Stimulated activated CD4-positive, alpha-beta T cell treated with anti-CD3 and anti-CD28 coated beads, Interleukin-4, amount 100 ng/mL, for 4 hours (primary cell): ENCODE data around the gene CDK16.
A peak's percentile ranks its signal among the peaks of the same experiment; 100 is the strongest.

Experiments
- DNase-seq, 2 experiments: peaks; one replicate each; pipeline ENCODE4 v3.0.0-alpha.2; 2020

Gene CDK16

DNA sequence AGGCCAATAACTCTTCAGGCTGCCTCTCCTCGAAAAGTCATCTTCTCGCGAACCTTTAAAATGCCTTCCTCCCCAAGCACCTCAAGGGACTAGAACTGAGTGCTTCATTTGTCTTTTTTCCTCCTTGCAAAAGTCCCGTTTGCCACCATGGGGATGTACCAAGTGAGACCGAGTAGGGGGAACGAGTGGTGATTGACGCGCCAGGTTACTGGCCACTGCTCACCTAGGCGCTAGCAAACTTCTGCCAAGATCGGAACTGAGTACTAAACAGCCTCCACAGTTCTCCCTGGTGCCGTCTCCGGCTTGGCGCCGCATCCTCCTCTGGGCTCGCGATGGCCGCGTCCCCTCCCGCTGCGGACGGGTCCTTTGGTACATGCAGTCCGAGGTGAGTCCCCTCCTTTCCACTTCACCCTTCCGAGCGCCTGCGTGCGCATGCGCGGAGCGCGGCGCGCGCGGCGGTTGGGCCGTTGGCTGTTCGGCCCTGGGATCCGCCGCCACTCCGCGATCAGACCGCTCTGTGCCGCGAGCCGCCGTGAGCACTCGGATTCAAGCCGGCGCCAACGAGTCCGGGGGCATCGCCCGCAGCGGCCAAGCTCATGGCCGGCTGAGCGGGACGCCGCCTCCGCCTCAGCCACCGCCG, at the start of gene CDK16:
Gene CDK16, plus strand, starts transcription at position 402 of the 640 bp plus-strand sequence. CDS start 4,877 bp downstream, outside the sequence.
- DNase-seq, result peak; percentile 62 to 72

DNA sequence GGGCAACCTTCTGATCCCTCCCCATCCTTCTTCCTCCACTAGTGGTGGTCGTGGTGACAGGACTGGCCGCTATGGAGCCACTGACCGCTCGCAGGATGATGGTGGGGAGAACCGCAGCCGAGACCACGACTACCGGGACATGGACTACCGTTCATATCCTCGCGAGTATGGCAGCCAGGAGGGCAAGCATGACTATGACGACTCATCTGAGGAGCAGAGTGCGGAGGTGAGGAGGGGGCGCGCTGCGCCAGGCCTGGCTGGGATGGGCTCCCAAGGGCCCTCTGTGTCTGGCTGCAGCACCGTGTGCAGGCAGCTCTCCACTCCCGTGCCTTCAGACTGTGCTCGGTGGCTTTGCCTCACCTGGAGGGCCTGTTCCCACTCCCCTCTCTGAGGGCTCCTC, 49.2 kb upstream of the CDK16 start:
- DNase-seq, result no peak

DNA sequence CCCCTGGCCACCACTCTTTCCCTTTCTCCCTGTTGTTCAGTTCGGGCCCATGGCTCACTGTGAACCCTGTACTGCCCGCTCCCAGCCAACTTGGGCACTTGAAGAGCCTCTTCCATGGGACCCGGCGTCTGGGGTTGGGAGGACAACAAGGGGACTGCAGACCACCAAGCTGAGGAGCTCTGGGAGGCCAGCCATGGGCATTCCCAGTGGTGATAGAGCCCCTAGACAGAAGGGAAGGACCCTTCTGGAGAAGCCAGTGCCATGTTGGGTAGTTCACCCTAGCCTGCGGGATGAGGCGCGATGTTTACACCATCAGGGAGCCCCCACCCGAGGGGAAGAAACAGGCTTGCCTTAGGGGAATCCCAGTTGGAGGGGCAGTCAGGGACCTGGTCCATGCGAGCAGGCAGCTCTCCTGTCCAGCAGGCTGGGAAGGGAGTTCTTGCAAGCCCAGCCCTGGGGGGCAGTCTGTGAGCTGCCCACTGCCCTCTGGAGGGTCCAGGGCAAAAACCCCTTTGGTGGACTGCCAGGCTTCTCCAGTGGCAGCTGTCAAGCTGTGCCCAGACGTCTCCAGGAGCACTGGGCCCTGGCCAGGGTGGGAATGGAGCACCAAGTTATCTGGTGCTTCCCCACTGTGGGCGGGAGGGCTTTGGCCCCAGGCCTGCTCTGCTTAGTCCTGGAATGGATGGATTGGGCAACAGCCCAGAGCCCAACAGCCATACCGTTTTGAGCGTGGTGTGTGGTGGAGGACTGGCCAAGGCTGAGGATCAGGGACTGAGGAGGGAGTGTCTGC, 48.6 kb upstream of the CDK16 start:
- no peak for DNase-seq

DNA sequence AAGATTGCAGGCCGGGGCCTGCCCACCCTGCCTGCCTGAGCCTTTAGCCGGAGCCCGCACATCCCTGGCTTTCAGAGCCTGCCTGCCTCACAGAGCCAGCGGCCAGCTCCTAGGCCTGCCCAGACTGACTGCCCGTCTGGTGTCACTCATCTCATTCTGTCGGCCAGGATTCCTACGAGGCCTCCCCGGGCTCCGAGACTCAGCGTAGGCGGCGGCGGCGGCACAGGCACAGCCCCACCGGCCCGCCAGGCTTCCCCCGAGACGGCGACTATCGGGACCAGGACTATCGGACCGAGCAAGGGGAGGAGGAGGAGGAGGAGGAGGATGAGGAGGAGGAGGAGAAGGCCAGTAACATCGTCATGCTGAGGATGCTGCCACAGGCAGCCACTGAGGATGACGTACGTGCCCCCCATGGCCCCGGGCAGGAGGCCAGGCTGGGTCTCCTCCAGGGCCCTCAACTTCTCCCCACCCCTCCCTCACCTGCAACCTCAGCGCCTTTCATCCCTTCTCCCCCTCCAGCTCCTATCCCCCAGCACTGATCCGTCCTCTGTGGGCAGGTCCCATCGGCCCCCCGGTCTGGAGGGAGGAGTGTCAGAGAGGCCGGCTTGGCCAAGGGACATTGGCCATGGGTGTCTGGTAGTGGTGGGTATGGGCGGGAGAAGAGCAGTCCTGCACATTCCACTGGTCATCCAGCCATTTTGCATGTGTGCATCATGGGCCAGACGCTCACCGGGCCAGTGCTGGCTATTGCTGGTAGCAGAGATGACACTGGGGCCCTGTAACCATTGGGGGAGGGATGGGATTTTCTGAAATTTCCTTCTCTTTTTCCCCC, 47.4 kb upstream of the CDK16 start:
- no peak for DNase-seq

DNA sequence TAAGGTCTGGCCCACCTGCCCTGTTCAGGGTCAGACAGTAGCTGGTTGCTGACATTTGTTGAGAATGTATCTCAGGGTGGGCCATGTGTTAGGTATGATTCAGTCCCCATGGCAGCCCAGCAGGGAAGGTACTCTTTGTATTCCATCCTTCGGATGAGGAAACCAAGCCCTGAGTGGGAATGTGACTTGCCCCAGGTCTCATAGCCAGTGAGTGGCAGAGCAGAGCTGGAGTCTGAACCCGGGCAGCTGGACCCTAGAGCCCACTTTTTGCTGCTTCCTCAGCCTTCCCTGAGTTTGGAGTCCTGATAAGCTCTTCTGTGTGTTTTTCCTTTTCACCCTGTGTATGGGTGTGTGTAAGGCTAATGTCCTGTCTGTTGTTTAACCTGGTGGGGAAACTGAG, 46.5 kb upstream of the CDK16 start:
- no peak for DNase-seq

DNA sequence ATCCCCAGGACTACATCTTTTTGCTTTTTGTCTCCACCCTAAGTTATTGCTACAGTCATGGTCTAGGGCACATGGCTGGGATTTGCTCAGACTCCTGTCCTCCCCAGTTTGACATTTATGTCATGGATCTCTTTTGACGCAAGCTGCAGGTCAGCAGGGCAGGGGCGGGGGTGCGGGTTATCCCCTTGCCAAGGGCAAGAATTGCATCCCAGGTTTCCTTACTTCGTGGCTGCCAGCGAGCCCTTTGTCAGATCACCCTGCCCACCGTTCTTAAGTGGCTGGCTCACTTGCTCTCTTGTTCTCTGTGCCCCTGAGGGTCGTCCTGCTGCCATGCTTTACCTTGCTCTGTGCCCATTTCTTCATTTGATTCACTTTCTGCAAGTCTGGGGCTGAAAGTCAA, 45.9 kb upstream of the CDK16 start:
- no peak for DNase-seq

DNA sequence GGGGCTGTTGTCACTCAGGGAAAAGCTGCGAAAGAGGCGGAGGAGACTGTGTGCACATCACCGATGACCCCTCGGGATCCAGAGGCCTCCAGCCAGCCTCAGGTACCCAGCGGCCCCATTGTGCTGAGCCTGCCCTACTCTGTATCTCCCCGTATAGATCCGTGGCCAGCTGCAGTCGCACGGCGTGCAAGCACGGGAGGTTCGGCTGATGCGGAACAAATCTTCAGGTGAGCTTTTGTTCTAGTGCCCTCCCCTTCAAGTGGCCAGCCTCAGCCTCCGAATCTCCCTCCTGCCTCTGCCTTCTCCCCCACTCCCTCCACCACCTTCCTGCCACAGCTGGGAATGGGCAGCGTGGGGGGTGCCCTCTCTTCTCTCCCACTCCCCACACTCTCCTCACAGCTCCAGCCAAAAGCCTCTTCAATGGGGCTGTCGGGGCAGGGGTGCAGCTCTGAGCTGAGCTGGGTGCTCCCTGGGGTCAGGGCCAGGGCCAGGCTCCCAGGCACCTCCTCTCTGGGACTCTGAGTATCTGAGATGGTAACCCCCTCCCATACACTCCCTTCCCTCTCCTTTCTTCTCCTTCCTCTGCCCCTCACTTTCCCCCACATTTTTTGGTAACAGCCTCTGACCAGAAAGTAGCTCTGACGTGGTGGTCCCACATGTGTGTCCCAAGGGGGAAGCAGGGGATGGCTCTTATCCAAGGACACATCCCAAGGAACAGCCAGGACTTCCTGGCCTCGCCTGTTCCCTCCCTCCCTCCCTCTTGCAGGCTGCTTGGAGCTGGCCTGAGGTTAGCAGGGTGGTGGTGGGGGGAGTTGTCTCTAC, 45.3 kb upstream of the CDK16 start:
- DNase-seq, result no peak

DNA sequence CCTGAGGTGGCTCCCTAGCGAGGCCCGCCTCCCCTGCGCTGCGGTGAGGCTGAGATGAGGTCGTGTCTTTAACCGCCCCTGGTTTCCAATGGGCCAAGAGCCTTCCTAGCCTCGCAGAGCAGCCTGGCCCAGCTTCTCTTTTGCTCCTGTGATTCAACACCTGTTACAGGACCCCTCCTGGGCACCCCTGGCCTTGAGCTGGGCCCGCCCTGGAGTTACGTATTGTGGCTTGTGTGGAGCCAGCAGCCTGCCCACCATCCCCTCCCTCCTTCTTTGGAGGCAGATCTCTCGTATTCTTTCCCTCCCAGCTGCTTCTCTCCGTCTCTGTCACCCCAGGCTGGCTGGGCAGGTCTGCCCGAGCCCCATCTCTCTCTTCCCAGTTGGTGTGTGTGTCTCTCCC, 44.1 kb upstream of the CDK16 start:
- DNase-seq, result no peak

DNA sequence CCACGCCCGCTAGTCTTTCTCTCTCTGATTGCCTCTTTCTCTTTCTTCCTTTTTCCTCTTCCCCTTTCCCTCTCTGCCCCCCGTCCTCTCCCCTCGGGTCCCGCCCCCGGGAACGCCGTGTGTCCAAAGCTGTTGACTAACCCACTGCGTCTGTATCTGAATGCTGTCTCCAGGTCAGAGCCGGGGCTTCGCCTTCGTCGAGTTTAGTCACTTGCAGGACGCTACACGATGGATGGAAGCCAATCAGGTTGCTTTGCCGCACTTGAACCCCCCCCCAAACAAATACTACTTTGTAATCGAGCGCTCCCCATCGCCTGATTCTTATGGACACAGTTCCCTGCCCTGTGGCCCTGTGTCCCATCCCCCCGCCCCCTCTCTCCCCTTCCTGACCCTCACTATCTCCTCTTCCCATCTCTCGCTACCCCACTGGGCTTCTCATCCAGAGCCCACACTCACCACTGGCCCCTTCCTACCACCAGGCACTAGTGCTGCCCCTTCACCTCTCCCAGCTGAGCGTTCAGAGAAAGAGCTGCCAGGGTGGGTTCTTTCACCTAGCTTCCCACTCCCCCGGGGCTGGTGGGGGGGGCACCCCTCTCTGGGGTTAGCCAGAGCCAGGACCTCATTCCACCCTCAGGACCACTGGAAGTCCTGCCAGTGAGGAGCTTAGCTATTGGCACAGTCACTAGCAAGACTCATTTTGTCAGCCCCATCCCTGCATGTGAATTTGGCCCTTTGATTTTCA, 43.5 kb upstream of the CDK16 start:
- no peak for DNase-seq

DNA sequence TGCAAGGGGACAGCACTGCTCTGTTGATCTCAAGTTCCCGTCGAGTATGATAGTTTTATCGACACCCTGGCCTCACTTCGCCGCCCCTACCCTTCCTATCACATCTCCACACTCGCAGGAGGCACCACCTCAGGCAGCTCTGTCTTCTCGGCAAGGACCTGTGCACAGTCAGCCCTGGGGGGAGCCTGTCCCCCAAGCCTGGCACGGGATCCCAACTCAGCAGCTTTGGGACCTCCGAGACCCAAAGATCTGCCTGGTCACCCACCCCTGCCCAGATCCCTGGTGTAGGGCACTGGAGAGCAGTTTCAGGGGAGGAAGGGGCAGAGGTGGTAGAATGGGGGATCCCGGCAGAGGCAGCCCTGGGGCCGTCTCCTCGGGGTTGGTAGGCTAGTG, 42.9 kb upstream of the CDK16 start:
- DNase-seq, result no peak

DNA sequence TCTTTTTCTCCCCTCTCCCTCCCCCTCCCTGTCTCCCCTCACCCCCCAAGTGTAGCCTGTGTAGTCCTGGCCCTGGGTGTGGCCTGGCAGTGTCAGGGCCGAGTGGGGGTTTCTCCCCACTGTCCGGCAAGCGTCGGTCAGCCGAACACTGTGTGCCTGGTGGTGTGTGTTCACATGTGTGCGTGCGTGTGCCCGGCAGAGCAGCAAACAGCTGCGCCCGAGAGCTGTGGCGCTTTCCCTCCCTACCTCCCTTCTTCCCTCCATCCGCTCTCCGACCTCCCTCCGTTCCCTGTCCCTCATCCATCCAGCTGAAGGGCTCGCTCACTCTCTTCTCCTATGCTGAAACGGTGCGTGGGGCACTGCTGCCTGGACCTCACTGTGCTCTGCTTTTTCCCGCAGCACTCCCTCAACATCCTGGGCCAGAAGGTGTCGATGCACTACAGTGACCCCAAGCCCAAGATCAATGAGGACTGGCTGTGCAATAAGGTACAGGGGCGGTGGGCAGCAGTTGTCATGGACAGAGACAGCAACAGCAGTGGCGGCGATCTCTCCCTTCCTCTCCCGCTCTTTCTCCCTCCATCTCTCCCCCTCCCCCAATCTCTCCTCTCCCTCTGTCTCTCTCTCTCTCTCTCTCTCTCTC, 42.3 kb upstream of the CDK16 start:
- no peak for DNase-seq

DNA sequence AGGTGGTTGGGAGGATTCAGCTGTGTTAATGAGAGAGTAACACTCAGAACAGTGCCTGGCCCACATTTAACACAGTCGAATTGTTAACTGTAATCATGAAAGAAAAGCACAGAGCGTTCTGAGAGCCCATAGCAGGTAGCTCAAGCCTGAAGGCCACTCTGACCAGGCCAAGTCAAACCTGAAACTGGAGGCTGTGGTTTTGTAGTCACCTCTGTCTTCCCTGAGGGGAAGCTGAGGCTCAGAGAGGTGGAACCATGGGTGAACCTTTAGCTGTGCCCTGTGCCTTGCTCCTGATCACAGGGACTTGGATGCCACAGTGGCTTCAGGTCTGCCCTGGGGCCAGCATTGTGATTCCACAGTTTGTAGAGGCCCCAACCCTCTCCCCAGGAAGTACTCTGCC, 41.4 kb upstream of the CDK16 start:
- DNase-seq, result no peak

DNA sequence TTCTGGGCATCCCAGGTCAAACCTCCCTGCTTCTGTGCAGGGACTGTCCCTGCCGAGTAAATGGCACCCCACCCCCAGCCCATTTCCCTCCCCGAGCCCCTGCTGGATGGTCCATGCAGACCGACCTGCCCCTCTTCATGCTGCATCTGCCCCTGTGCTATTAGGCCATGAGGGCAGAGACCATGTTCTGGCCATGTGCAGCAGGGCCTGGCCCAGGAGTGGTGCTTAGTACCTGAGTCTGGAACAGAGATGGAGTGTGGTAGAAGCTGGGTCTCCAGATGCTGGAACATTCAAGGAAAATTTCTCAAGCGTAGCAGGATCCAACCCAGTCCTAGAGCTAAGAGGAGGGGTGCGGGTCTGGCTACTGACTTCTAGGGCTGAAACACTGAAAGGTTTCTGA, 40.1 kb upstream of the CDK16 start:
- no peak for DNase-seq

DNA sequence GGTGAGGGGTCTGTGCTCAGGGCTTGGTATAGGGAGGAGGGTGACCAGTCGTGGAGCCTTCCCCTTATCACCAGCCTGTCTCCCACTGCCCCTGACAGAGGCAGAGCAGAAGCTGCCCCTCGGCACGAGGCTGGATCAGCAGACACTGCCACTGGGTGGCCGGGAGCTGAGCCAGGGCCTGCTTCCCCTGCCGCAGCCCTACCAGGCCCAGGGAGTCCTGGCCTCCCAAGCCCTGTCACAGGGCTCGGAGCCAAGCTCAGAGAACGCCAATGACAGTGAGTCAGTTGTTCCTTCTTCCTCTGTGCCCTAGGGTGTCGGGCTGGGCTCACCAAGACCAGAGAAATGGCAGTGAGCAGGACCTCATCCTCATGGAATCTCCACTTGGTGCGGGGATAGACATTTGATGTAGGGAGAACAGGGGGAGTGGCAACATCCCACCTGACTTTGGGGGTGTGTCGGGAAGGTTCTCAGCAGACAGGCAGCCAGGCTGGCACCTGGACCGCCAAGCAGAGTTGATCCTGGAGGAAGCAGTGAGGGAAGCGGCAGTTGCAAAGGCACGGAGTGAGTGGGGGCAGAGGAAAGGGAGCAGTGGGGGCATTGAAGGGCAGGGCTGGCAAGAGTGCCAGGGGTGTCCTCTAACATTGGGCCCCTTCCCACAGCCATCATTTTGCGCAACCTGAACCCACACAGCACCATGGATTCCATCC, 39.1 kb upstream of the CDK16 start:
- no peak for DNase-seq

DNA sequence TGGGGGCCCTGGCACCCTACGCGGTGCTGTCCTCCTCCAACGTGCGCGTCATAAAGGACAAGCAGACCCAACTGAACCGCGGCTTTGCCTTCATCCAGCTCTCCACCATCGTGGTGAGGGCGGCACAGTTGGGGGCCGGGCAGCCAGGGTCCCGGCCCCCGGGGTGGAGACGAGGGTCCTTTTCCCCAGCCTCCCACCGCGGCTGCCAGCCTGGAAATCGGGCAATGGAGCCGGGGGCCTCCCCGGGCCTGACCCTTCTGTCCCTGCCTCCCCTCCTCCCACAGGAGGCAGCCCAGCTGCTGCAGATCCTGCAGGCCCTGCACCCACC, 38.6 kb upstream of the CDK16 start:
- DNase-seq, result no peak

DNA sequence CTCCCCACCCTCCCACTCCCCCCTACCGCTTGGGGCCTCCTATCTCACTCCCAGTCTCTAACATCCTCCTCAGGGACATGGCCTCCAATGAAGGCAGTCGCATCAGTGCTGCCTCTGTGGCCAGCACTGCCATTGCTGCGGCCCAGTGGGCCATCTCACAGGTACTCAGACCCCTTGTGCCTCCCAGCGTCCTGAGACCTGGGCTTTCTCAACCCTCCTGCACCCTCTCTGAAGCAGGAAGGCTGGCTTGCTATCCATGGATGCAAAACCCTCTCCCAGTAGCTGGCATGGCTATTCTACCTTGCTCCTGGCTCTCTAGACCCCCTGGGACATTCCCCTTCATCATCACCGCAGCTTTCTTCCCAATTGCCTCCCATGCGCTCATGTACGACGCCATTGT, 38.1 kb upstream of the CDK16 start:
- no peak for DNase-seq

DNA sequence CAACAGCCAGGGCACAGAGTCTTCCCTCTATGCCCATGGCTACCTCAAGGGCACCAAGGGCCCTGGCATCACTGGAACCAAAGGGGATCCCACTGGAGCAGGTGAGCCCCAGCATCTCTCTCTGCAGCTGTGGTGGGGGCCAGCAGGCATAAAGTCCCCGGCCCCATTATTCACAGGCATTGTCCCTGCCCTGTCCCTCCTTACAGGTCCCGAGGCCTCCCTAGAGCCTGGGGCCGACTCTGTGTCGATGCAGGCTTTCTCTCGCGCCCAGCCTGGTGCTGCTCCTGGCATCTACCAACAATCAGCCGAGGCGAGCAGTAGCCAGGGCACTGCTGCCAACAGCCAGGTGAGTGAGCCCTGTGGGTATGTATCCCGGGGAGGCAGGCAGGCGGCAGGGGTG, 37.2 kb upstream of the CDK16 start:
- DNase-seq, result no peak

DNA sequence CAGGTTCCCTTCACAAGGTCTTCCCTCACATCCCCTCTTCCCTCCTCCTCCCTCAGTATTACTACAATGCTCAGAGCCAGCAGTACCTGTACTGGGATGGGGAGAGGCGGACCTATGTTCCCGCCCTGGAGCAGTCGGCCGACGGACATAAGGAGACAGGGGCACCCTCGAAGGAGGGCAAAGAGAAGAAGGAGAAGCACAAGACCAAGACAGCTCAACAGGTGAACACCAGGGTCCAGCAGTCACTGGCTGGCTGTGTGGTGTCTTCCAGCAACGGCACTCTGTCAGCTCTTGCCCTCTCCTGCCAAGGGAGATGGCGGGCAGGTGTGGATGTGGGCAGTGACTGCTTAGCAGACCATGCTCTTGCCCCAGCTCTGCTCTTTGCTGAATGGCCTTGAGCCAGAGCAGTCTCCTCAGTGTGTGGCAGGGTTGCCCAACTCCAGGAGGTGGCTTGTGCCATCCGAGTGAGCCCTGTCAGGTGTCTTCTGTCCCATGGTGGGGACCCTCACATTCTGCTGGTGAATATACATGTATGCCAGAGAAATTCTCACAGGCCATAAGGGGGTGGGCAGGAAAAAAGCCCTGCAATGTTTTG, 36.3 kb upstream of the CDK16 start:
- DNase-seq, result no peak

DNA sequence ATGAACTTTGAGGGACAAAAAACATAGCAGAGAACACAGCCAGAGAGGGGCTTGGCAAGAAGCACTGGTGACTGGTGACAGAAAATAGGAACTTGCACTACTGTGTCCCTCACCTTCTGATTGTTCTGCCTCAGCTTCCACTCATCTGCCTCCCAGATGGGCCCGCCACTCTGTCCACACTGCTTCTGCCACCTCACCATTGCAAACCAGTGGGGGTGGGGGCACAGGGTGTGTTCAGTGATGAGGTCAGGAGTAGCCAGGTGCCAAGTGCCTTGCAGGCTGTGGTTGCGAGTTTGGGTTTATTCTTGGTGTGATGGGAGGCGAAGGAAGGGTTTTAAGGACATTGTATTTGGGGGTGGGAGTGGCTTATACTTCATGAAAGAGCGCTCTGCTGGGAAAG, 34.0 kb upstream of the CDK16 start:
- DNase-seq, result no peak

DNA sequence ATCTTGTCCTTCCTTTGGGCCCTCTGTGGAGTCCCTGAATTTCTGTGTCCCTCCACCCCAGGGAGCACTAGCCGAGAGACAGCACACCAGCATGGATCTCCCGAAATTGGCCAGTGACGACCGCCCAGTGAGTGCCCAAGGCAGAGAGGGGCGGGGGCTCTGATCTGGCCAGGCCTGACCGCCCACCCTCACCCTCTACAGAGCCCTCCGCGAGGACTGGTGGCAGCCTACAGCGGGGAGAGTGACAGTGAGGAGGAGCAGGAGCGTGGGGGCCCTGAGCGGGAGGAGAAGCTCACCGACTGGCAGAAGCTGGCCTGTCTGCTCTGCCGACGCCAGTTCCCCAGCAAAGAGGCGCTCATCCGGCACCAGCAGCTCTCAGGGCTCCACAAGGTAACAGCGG, 33.2 kb upstream of the CDK16 start:
- no peak for DNase-seq
